ENCODE measurements around the gene PAPOLB. TPM values are rescaled to one million over a fixed set of nuclear protein-coding genes. Genes with fewer than 3 reads are reported as not detected.

Gene PAPOLB
- total and polyA plus RNA-seq, 2 of the 4 experiments (the other 2 are of a cell fraction), result under 0.01 TPM; not detected in 1

- CTCF ChIA-PET, result interaction anchor here (0.6 kb wide), 1 partner anchor 202 kb away, joined by 3 read pairs; no protein-coding TSS in a partner anchor
- POLR2A ChIA-PET (ENCODE audit: unreplicated experiment), result interaction anchor here (0.6 kb wide), 1 partner anchor 21 kb away, joined by 4 read pairs; no protein-coding TSS in a partner anchor
Observed at GRCh38 chr7:4842319-4843064, 19.3 kb downstream of the PAPOLB start.

More at GRCh38 chr7:4842319-4843064, 19.3 kb downstream of the PAPOLB start:
- Histone ChIP-seq H2BK15ac (ENCODE audit: low read depth, low read length) (no peak overlapping the region), H3K36me3 (ENCODE audit: control insufficient read depth, insufficient read depth, low read length) (no peaks in the 10 kb centered on the region), H3K9me3 (ENCODE audit: control insufficient read depth, insufficient read depth, low read length) (no peaks in the 10 kb centered on the region), H2BK120ac (ENCODE audit: low read depth, low read length) (no peak overlapping the region), H2AK5ac (ENCODE audit: low read depth, low read length) (no peak overlapping the region), H4K8ac (ENCODE audit: low read depth in 2 of 2, low read length in 2 of 2) (peak overlapping the region in 1 of 2 experiments; percentile 1; a peak in 1 of 4 replicates), H4K20me1 (ENCODE audit: insufficient read depth, low read length) (no peaks in the 10 kb centered on the region), H2BK20ac (ENCODE audit: low read depth, low read length) (no peak overlapping the region), H3K27ac (ENCODE audit: insufficient read depth, low read length) (peak overlapping the region; percentile 77; the same call in 1 of the 2 replicates), H4K5ac (ENCODE audit: low read depth, low read length) (peak overlapping the region; percentile 14; the same call in 1 of the 2 replicates), H3K79me1 (ENCODE audit: low read depth in 1 of 2, low read length in 2 of 2) (no peaks in the 10 kb centered on the region), H3K4me3 (ENCODE audit: insufficient read depth, low read depth, low read length) (no peak overlapping the region), H3K27me3 (ENCODE audit: control insufficient read depth, insufficient read depth, low read length) (no peaks in the 10 kb centered on the region; the same call in 1 of the 2 replicates), H2AK9ac (replicated peaks; ENCODE audit: low read depth, low read length, poor library complexity) (no peak overlapping the region), H3K14ac (replicated peaks; ENCODE audit: low read depth, low read length) (no peak overlapping the region), H3K4me1 (ENCODE audit: control insufficient read depth, insufficient read depth, low read length) (peaks cover 5% of the 10 kb centered on the region; the same call in 1 of the 2 replicates), H3K4me2 (ENCODE audit: low read depth, low read length) (peak overlapping the region; percentile 35; the same call in 1 of the 2 replicates), H3K9ac (ENCODE audit: low read depth, low read length) (peak overlapping the region; percentile 15; the same call in 1 of the 2 replicates), H2AFZ (replicated peaks; ENCODE audit: low read length, poor library complexity) (peak overlapping the region; percentile 88), H3K23ac (ENCODE audit: low read depth, low read length) (no peak overlapping the region), H3K9me1 (ENCODE audit: insufficient read depth, low read length) (no peaks in the 10 kb centered on the region), H3K18ac (ENCODE audit: low read depth, low read length) (no peak overlapping the region; the same call in 1 of the 2 replicates), H4K91ac (ENCODE audit: insufficient read depth, low read depth, low read length) (no peak overlapping the region), H3K4ac (ENCODE audit: low read depth, low read length) (no peak overlapping the region), H2BK5ac (ENCODE audit: low read depth, low read length, poor library complexity, severe bottlenecking) (no peak overlapping the region), H3K56ac (ENCODE audit: extremely low read depth, insufficient read depth, low read length) (no peak overlapping the region)
- peak; percentile 83 for ATAC-seq (ENCODE audit: low read depth)
- peak; percentile 13 for DNase-seq
- WGBS, 2 experiments (ENCODE audit: extremely low coverage in 2 of 2, insufficient read length in 1 of 2), result no CpG with 5 or more reads among the region's 22 CpGs
- TF ChIP-seq RCOR1 (IDR thresholded peaks at IDR 0.05; ENCODE audit: insufficient replicate concordance, low read length), result no peak
- 0 out of 2 replicates have a peak, but pooled peaks have one; percentile 7 for TF ChIP-seq CEBPB (IDR thresholded peaks at IDR 0.05; ENCODE audit: low read depth, low read length)
- in situ Hi-C loops (cut with MboI; ENCODE audit: low sequenced_read_pairs), result no loop called here
- no TSS peak for BruUV-seq (replicated peaks)
- dilution Hi-C loops (cut with HindIII; ENCODE audit: low sequenced_read_pairs, unreplicated experiment), result no loop called here
- intact Hi-C loops (cut with micrococcal nuclease), result no loop called here
